Astrocyte of the cerebellum (primary cell): ENCODE results near the gene CELF3.
A peak's percentile ranks its signal among the peaks of the same experiment; 100 is the strongest.

Experiments used
- DNase-seq: peaks from one replicate; pipeline ENCODE4 v3.0.0-alpha.2; 2011; ENCODE audit warnings: low read depth
- H3K4me3 ChIP-seq: 2 replicates; pipeline ENCODE4 v1.5.1; 2011; ENCODE audit warnings: mild to moderate bottlenecking, low read depth, low read length, moderate library complexity
- CTCF ChIP-seq: IDR thresholded peaks from 2 replicates; pipeline ENCODE4 v1.5.1; 2012; ENCODE audit warnings: low read length, low read depth, moderate library complexity, mild to moderate bottlenecking; ENCODE audit errors: missing control alignments
- in situ Hi-C: cut with HindIII; loops from 2 replicates; pipeline ENCODE4 v1.10.0; 2017; ENCODE audit warnings: low sequenced_read_pairs

CELF3 gene

GRCh38 chr1:151716771-151717631 is at the start of gene CELF3:
Gene CELF3 (minus strand): TSS chr1:151716803. CDS start chr1:151716020, 783 bp downstream.
- in situ Hi-C loops, result no loop called here
- H3K4me3 ChIP-seq, result no peak within 1 kb of the TSS
- no peak for DNase-seq
- no peak for TF ChIP-seq CTCF

GRCh38 chr1:151763990-151764389 is 47.4 kb upstream of the CELF3 start:
- no peak for TF ChIP-seq CTCF

GRCh38 chr1:151762941-151763921 is 46.6 kb upstream of the CELF3 start, which contains the start of gene MRPL9:
Gene MRPL9 (minus strand): TSS chr1:151763496. CDS start chr1:151763479, 17 bp downstream.
- no peak for TF ChIP-seq CTCF

More at GRCh38 chr1:151763990-151764389, 47.4 kb upstream of the CELF3 start:
- no peak for DNase-seq
- peak overlapping the region; percentile 85 for H3K4me3 ChIP-seq
- in situ Hi-C loops, result no loop called here

GRCh38 chr1:151760597-151761385 is 44.2 kb upstream of the CELF3 start:
- DNase-seq, result no peak
- no peak overlapping the region for H3K4me3 ChIP-seq
- in situ Hi-C loops, result no loop called here
- no peak for TF ChIP-seq CTCF

More at GRCh38 chr1:151762941-151763921, 46.6 kb upstream of the CELF3 start, which contains the start of gene MRPL9:
- in situ Hi-C loops, result no loop called here
- H3K4me3 ChIP-seq, result peak within 1 kb of the TSS; percentile 85
- DNase-seq, result peak; percentile 35

- DNase-seq, result no peak
- TF ChIP-seq CTCF, result no peak
- in situ Hi-C loops, result no loop called here
- H3K4me3 ChIP-seq, result no peak overlapping the region
Observed at GRCh38 chr1:151759241-151759640, 42.6 kb upstream of the CELF3 start.
